GM18505 (cell line): ENCODE data around the gene HABP4.

Experiments
- ATAC-seq: cut with Tn5 transposase; IDR thresholded peaks from one replicate; pipeline ENCODE4 v1.9.1; 2021; ENCODE audit not compliant: unreplicated experiment
- POLR2A ChIP-seq: IDR thresholded peaks from 4 replicates; pipeline ENCODE4 v1.6.1; 2011; ENCODE audit warnings: borderline replicate concordance; ENCODE audit not compliant: insufficient read depth, insufficient read length; ENCODE audit errors: extremely low read depth

HABP4 gene

DNA sequence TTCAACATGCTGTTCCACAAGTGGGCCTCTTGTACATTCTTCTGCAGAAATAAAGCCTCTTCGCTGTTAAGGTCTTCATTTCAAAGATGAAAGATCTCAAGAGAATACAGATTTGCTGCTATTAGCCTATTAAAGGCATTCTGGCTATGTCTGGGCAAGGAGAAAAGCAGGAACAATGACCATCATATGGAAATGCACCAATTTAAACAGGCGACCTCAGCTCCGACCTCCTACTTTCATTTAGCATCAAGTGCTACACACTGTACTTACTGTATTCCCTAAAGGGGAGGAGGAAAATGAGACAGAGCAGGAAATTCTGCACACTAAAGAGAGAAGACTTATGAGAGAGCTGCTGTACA, 64.8 kb downstream of the HABP4 start:
- TF ChIP-seq POLR2A, result no peak
- no peak for ATAC-seq

DNA sequence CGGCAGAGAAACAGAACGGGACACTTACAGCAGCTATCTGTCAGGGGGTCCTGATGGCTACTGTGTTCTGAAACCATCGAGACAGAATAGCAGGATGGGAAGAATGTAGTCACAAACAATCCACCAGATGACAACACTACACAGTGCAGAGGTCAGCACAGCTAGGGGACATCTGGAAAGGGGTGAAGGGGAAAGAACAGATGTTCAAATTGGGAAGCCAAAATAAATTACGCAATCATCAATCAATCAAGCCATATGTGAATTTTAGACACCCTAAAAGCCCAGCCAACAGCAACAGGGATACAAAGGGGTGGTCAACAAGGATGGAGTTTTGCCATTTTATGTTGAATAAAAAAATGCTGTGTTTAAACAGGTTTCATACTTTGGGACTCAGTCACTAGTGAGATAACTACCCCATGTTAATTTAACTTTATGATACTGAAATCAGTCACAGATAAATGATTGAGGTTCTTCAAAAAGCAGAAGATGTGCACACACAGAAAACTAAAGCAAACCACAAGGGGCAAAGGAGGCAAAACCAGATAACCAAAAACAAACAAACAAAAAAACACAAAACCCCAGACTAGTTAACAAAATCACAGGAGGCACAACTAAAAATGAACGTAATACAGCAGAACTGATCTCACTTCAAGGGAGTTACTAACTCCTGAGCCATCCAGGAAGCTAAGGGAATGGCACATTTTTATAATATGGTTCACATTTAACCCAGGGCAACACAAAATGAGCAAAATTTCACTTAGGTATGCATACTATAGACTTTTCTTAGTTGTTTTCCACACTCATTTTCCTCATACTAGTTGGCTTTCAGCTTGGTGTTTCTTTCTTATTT, 65.9 kb downstream of the HABP4 start:
- ATAC-seq, result no peak
- TF ChIP-seq POLR2A, result no peak

DNA sequence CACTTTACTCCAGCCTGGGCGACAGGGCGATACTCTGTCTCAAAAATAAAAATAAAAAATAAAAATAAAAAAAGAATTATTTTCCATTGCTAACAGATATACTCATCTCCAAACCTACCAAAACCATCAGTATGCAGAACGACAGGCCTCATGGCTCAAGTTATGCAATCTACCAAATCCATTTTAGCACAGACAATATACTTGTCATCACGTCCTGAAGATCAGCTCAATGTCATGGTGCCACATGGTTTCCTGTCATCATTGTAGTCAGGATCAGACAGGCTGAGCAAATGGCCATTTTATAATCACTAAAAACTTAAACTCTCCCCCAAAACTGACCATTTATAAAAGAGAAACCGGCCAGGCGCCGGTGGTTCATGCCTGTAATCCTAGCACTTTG, 69.1 kb downstream of the HABP4 start:
- ATAC-seq, result no peak
- no peak for TF ChIP-seq POLR2A

DNA sequence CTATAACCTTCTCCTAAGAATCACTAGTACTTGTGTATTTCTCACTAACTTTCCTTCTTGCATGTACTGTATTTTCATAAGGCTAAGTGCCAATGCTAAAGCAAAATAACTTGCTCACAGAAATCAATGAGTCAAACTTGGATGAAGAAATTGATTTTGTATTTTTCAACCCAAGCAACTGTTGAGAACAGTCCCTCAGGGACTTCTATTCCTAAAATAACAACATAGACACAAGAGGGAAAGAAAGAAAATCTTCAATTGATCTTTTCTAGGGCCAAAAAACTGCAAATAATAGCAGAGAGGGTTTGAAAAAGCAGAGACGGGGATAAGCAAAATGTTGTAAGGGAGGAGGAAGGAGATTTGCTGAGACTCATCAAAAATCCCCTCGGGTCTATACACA, 69.8 kb downstream of the HABP4 start:
- ATAC-seq, result no peak
- no peak for TF ChIP-seq POLR2A

DNA sequence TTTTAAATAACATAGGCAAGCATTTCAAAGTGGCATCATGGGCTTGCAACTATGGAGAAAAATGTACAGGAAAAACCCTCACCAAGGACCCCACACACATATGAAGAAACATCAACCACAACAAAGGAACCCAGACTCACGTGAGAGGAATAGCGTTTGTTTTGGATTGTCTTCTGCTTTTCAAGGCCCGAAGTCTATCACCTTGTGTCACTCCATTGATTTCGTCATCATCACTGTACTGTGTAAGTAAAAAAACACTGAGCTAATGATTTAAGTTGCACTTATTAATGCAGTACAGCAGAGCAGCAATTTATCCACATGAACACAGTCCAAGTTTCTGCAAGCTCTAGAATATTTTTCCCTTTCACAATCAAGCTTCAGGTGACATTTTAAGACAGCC, 72.4 kb downstream of the HABP4 start:
- ATAC-seq, result no peak
- TF ChIP-seq POLR2A, result no peak

DNA sequence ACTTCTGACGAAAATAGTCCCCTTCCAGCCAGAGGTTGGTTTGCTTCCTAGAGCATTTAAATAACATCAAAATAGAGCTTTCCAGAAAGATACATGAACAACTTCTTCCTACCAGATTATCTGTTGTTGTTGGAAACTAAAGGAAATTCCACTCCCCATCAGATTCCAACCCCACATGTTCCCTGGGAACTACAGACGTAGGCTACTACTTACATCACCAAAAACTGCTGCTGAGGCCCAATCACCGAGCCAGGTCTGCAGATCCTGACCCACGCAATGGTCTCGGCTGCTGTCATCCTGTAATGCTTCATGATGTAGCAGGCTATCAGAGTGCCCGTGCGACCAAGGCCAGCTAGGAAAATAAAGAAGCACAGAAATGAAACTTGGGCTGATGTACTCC, 73.4 kb downstream of the HABP4 start:
- no peak for ATAC-seq
- no peak for TF ChIP-seq POLR2A

DNA sequence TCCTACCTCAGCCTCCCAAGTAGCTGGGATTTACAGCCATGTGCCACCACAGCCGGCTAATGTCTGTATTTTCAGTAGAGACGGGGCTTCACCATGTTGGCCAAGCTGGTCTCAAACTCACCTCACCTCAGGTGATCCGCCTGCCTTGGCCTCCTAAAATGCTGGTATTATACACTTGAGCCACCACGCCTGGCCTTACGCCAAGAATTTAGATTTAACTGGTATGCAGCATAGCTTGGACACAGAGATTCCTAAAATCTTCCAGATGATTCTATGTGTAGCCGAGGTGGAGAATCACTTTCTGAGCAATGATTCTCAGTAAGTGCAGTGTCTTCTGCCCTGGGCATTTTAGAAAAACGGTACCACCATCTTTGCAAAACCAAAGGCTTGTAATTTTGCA, 74.1 kb downstream of the HABP4 start:
- ATAC-seq, result no peak
- TF ChIP-seq POLR2A, result no peak

DNA sequence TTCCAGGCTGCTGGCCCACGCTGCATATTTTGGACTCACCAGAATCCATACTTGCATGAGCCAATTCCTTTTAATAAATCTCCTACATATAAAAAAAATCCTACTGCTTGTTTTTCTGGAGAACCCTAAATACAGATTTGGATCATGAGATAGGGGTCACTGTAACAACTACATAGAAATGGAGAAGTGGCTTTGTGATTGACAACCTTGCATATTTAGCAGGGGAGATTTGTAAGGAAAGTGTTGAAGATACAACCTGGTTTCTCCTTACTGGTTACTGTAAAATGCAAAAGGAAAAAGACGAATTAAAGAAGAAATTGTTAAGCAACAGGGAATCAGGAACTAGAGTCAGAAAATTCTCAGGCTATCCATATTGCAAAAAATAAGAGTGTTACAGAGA, 74.8 kb downstream of the HABP4 start:
- no peak for ATAC-seq
- no peak for TF ChIP-seq POLR2A

DNA sequence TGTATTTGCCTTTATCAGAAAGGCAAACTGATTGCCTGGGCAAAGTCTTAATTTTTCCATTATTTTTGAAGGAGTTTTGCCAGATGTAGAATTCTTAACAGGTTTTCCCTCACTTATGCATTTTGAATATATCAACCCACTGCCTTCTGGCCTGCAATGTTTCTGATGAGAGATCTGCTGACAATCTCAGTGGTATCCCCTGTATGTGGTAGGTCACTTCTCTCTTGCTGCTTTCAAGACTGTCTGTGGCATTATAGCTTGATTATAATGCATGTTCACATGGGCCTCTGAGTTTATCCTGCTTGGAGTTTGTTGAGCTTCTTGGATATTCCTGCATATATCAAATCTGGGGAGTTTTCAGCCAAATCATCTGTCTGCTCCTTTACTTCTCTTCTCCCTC, 82.2 kb downstream of the HABP4 start:
- no peak for TF ChIP-seq POLR2A
- ATAC-seq, result no peak

DNA sequence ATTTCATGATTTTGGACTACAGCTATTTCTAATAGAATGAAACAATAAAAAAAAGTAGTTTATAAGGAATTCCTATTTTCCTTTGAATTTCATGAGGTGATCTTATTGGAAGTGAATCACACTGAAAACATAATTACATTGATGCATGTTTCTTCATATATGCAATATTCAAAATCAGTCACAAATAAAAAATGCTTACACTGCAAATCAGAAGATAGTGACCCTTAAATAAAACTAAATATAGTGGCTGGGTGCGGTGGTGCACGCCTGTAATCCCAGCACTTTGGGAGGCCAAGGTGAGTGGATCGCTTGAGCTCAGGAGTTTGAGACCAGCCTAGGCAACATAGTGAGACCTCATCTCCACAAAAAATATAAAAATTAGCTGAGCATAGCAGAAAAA, 90.1 kb downstream of the HABP4 start:
- no peak for TF ChIP-seq POLR2A
- ATAC-seq, result no peak
